GM21528 (cell line): Measurements from ENCODE around the gene PPDPF.
"Not testable (repeated sequence)": the region's sequence is repeated elsewhere in the genome, so short reads cannot be mapped to it uniquely, and the experiment has no call there.

Source experiments
- ATAC-seq: cut with Tn5 transposase; IDR thresholded peaks from one replicate; pipeline ENCODE4 v1.9.1; 2021; ENCODE audit warnings: mild to moderate bottlenecking, moderate library complexity; ENCODE audit not compliant: unreplicated experiment, low FRiP score

The PPDPF gene

GRCh38 chr20:63499338-63499969 is 21.1 kb upstream of the PPDPF start:
- no peak for ATAC-seq

- no peak for ATAC-seq
These were observed 20.2 kb upstream of the PPDPF start for GRCh38 chr20:63500151-63500901.

GRCh38 chr20:63500902-63501817 is 19.4 kb upstream of the PPDPF start:
- ATAC-seq = no peak

DNA sequence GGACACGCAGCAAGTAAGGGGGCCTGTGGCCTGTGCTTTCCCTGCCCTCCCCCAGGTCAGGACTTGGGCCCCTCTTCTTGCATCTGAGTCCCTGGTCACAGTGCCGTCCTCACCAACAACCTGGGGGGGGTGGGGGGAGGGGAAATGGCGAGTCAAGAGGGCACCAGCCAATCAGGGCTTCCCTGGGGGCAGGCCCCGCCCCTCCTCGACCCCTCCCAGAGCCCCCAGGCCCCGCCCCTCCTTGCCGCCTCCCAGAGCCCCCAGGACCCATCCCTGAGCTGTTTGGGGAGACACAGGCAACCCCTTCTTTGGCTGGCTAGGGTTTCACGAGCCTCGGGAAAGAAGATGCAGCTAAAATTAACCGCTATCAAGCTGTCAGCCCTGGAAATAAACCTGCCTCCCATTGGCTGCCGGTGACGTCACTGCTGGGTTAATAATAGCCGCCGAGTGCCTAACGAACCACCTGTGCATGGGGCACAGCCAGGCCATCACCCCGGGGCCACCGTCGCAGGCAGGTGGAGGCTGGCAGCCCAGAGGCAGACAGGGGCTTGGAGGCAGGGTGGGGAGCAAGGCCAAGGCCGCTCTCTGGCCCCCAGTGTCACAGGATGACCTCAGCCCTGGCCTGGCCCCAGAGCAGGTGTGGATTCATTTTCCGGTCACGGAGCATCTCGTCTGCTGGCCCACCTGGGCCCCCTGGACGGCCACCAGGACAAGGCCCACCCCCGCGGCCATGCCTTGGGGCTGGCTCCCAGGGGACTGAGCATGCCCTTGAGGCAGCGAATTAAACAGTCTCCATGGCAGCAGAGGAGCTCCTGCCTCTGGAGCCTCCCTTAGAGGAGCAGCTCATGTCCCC is 18.5 kb upstream of the PPDPF start:
- no peak for ATAC-seq

- ATAC-seq = no peak
These were observed 17.8 kb upstream of the PPDPF start for GRCh38 chr20:63502671-63503172.

GRCh38 chr20:63503524-63503923 is 17.0 kb upstream of the PPDPF start:
- no peak for ATAC-seq

- no peak for ATAC-seq
These were observed 15.9 kb upstream of the PPDPF start for GRCh38 chr20:63504642-63505041.

DNA sequence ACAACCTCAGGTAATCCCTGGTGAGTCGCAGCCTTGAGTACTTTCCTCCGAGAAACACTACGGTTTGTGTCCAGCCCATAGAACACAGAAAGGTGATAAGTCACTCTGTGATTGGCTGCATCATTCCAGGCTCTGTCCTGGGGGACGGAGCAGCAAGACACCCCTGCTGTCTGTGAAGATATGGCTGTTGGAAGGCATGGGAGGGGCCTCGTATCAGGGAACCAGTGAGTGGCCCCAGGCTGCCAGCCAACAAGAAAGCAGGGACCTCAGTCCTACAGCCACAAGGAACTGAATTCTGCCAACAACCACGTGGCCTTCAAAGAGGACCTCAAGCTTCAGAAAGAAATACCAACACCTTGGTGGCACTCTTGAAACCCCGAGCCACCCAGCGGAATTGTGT is 15.3 kb upstream of the PPDPF start:
- no peak for ATAC-seq

GRCh38 chr20:63505723-63506122 is 14.8 kb upstream of the PPDPF start:
- no peak for ATAC-seq

DNA sequence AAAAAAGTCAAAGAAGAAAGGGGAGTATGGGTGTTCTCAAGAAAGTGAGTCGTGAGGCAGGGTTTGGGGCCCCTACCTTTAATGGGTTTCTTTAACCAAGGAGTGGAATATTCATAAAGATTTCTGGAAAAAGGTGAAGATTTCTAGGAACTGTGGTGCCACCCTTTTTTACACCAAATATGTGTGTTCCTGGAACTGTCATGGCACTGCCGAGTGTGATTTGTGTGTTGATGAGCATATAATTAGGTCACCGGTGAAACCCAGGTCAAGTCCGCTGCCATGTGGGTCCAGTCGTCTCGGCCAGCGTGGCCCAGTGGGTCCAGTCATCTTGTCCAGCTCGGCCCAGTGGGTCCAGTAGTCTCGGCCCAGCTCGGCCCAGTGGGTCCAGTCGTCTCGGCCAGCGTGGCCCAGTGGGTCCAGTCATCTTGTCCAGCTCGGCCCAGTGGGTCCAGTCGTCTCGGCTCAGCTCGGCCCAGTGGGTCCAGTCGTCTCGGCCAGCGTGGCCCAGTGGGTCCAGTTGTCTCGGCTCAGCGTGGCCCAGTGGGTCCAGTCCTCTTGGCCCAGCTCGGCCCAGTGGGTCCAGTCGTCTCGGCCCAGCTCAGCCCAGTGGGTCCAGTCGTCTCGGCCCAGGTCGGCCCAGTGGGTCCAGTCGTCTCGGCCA is 13.4 kb upstream of the PPDPF start:
- no peak for ATAC-seq

- ATAC-seq = no peak
These were observed 12.3 kb upstream of the PPDPF start for GRCh38 chr20:63508072-63508768.

- ATAC-seq = no peak
These were observed 11.4 kb upstream of the PPDPF start for GRCh38 chr20:63509088-63509564.

DNA sequence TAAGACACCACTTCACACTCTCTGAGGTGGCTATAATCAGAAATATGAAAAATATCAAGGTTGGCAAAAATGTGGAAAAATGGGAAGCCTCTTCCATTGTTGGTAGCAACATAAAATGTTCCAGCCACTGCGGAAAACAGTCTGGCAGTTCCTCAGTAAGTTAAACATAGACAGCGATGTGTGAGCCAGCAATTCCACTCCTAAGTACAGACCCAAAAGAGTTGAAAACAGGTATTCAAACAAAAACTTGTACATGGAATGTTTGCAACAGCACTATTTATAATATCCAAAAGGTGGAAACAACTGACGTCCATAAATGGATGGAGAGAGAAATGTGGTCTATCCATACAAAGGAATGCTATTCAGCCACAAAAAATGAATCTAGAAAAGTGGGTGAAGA is 7.4 kb upstream of the PPDPF start:
- ATAC-seq = no peak

DNA sequence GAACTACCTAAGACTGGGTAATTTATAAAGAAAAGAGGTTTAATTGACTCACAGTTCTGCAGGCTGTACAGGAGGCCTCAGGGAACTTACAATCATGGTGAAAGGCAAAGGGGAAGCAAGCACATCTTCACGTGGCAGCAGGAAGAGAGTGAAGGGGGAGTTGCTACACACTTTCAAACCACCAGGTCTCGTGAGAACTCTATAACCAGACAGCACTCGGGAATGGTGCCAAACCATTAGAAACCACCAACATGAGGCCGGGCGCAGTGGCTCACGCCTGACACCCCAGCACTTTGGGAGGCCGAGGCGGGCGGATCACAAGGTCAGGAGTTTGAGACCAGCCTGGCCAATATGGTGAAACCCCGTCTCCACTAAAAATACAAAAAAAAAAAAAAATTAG is 6.0 kb upstream of the PPDPF start:
- ATAC-seq = not testable (repeated sequence)

DNA sequence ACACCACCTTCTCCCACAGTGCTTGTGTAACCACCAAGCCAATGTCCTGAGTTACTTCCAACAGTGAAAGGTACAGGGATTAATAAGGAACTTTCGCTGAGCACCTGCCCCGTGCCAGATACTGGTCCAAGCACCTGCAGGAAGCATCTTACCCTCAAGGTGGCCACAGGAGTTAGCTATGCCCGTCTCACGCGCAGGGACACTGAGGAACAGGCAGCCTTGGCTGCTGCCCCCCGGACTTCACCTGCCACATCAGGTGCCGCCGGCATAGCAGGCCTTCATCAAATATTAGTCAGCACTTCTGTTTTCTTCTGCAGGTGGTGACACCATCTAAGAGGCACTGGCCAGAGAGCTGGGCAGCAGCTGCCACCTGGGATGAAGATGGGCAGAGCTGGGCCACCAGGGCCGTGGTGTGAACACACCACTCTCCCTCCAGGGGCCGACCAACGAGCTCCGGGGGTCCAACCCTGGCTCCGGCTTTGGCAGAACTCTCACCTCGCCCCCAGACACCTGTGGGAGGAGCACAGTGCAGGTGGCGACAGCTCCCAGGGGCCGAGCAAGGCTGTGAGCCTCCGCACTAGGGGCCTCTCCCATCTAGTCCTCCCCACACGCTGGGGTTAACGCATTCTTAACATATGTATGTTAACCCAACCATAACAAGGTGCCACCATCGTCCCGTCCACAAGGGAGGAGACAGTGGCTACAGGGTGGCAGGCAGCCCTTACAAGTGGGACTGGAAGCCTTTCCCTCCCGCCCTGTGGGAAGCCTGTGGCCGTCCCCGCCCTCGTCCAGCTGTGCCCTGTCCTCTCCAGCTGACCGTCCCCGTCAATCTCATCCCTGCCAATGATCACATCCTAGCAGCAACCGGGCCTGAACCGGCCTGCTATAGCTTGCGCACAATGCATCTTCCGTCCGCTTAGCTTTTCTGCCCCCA is 2.9 kb upstream of the PPDPF start:
- no peak for ATAC-seq

GRCh38 chr20:63518351-63518861 is 2.2 kb upstream of the PPDPF start:
- ATAC-seq = no peak

DNA sequence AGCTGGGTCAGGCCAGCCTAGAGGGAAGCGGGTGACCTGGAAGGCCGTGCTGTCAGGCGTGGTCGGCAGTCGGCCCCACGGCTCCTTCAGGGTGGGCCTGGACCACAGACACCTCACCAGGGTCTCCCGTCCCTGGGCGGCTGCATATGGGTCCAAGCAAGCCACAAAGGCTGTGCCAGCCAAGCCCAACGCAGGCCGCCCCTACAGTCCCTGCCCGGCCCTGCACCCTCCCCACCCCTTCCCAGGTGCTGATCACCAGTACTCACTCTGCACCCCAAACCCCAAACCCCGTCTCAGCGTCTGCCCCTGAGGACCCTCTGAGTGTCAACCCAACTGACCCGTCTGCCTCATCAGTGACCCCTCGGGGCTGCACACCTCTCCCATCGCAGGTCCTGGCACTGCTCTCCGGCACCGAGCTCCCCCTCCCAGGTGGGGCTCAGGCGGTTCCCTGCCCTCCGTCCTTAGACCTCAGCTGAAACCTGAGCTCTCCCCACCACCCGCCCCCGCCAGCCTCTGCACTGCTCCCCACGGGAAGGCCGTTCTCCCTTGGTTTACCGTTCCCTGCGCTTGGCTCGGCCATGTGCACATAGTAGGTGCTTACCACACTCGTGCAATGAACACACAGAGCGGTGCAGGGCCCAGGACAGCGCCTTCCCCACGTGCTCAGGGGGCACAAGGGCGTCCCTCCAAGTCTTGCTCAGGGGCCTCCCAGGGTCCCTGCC is 1.5 kb upstream of the PPDPF start:
- no peak for ATAC-seq
